Mucosa of descending colon (tissue), 3 donors: ENCODE results near the gene TINAGL1. TPM values are rescaled to one million over a fixed set of nuclear protein-coding genes. Genes with fewer than 3 reads are reported as not detected.
A peak's percentile ranks its signal among the peaks of the same experiment; 100 is the strongest.

Source experiments
- ATAC-seq: fragments of 200-7000 bp; cut with Tn5 transposase; one replicate; pipeline ENCODE4 v1.9.1; 2020; ENCODE audit warnings: mild to moderate bottlenecking, moderate library complexity
- DNase-seq, 3 donors: peaks; one replicate each; pipeline ENCODE4 v3.0.0-alpha.2; 2020
- H3K36me3 ChIP-seq: fragments of 200-600 bp; one replicate; pipeline ENCODE4 v1.8.0; 2021; ENCODE audit warnings: low read depth, mild to moderate bottlenecking
- H3K4me1 ChIP-seq: fragments of 200-600 bp; one replicate; pipeline ENCODE4 v1.8.0; 2021; ENCODE audit warnings: low read depth, mild to moderate bottlenecking
- H3K4me3 ChIP-seq: fragments of 200-600 bp; one replicate; pipeline ENCODE4 v1.8.0; 2021; ENCODE audit warnings: mild to moderate bottlenecking
- H3K9me3 ChIP-seq: fragments of 200-600 bp; one replicate; pipeline ENCODE4 v1.8.0; 2021; ENCODE audit warnings: mild to moderate bottlenecking
- CTCF ChIP-seq: fragments of 200-600 bp; IDR thresholded peaks from one replicate; pipeline ENCODE4 v1.8.0; 2022; ENCODE audit warnings: antibody characterized with exemption, mild to moderate bottlenecking
- intact Hi-C, 2 donors: fragments of 100-400 bp; cut with DNase I in 1 of 2; cut with micrococcal nuclease in 1 of 2; formaldehyde crosslinking; loops; one replicate each; pipeline versions ENCODE4 v1.11.0 to v1.11.1; 2022; cut with DNase I, micrococcal nuclease
- total RNA-seq, 3 donors: library from RNA; stranded (reverse); fragmentation: NEBNext Ultra II Directional in 2 of 3; extraction: Animal tissue kit (Norgen Biotek cat#: 25700) in 2 of 3; gene quantifications; one replicate each; pipeline versions ENCODE4 v1.2.1 to v1.2.4, GENCODE V29; 2021 to 2023
- donor health status: DM: no; HTN: no; CAD: no; lungs with moderate emphysema.
- donor health status: DM: no; HTN: no; CAD: no.
- donor health status: DM: no; HTN: yes; CAD: no.

TINAGL1 gene
- total RNA-seq, 3 donors from 2014 or later: 104 to 169 (median 148) TPM

GRCh38 chr1:31579374-31579773, 3.1 kb downstream of the TINAGL1 start:
- H3K36me3 ChIP-seq: no peaks in the 10 kb centered on the region
- H3K4me1 ChIP-seq: peaks cover 54% of the 10 kb centered on the region
- DNase-seq (no peak), ATAC-seq (no peak)
- no peak overlapping the region for H3K4me3 ChIP-seq
- intact Hi-C loops: no loop called here
- no peaks in the 10 kb centered on the region for H3K9me3 ChIP-seq
- TF ChIP-seq CTCF: no peak

DNA sequence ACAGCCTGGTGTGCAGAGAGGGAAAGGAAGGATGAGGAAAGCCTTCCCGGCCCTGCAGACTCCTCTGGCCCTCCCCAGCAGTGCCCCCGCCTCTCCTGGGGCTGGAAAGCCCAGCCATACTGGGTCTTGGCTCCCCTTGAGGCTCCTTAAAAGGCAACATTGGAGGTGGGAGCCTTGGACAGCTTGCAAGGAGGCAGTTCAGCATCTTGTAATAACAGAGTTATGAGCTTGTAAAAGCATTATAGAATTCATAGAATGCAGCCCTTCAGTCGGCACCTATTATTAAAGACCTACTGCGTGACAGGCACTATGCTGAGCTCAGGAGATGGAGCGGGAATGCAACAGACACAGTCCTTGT, 4.2 kb downstream of the TINAGL1 start:
- Histone ChIP-seq H3K4me1 (peaks cover 50% of the 10 kb centered on the region), H3K9me3 (no peaks in the 10 kb centered on the region), H3K4me3 (no peak overlapping the region), H3K36me3 (no peaks in the 10 kb centered on the region)
- no peak for TF ChIP-seq CTCF
- intact Hi-C loops: no loop called here
- ATAC-seq (no peak), DNase-seq (no peak)

- no peak for ATAC-seq
- intact Hi-C loops: no loop called here
- TF ChIP-seq CTCF: no peak
- Histone ChIP-seq H3K4me1 (peaks cover 45% of the 10 kb centered on the region), H3K4me3 (no peak overlapping the region), H3K9me3 (no peaks in the 10 kb centered on the region), H3K36me3 (no peaks in the 10 kb centered on the region)
- no peak for DNase-seq
Observed at GRCh38 chr1:31580891-31581603, 4.7 kb downstream of the TINAGL1 start.

GRCh38 chr1:31581821-31582810, 5.8 kb downstream of the TINAGL1 start:
- Histone ChIP-seq H3K4me1 (peaks cover 44% of the 10 kb centered on the region), H3K9me3 (no peaks in the 10 kb centered on the region), H3K36me3 (no peaks in the 10 kb centered on the region), H3K4me3 (no peak overlapping the region)
- DNase-seq (peak in 2 of 3 donors; percentile 43 to 52), ATAC-seq (peak; percentile 62)
- TF ChIP-seq CTCF: no peak
- intact Hi-C loops: no loop called here

GRCh38 chr1:31583082-31583994, 7.0 kb downstream of the TINAGL1 start:
- no peak for ATAC-seq
- intact Hi-C loops: no loop called here
- no peaks in the 10 kb centered on the region for H3K36me3 ChIP-seq

More at GRCh38 chr1:31583082-31583994, 7.0 kb downstream of the TINAGL1 start:
- no peaks in the 10 kb centered on the region for H3K9me3 ChIP-seq
- peaks cover 54% of the 10 kb centered on the region for H3K4me1 ChIP-seq
- TF ChIP-seq CTCF: no peak
- DNase-seq: no peak
- H3K4me3 ChIP-seq: no peak overlapping the region
